ENCODE data around the gene PCYT1B. TPM values are rescaled to one million over a fixed set of nuclear protein-coding genes. Genes with fewer than 3 reads are reported as not detected.
"Not testable (repeated sequence)": the region's sequence is repeated elsewhere in the genome, so short reads cannot be mapped to it uniquely, and the experiment has no call there.

The PCYT1B gene
- total and polyA plus RNA-seq, 3 donors from 2014 or later = 15.5 to 24.0 (median 23.9) TPM

GRCh38 chrX:24659106-24659505 lies 12.0 kb upstream of the PCYT1B start:
- Histone ChIP-seq H3K27ac (no peak overlapping the region), H3K27me3 (no peaks in the 10 kb centered on the region), H3K4me1 (no peaks in the 10 kb centered on the region), H3K4me3 (no peak overlapping the region), H3K36me3 (ENCODE audit: low read depth, missing control alignments) (no peaks in the 10 kb centered on the region), H3K9me3 (no peaks in the 10 kb centered on the region)
- TF ChIP-seq, protein P1, sequence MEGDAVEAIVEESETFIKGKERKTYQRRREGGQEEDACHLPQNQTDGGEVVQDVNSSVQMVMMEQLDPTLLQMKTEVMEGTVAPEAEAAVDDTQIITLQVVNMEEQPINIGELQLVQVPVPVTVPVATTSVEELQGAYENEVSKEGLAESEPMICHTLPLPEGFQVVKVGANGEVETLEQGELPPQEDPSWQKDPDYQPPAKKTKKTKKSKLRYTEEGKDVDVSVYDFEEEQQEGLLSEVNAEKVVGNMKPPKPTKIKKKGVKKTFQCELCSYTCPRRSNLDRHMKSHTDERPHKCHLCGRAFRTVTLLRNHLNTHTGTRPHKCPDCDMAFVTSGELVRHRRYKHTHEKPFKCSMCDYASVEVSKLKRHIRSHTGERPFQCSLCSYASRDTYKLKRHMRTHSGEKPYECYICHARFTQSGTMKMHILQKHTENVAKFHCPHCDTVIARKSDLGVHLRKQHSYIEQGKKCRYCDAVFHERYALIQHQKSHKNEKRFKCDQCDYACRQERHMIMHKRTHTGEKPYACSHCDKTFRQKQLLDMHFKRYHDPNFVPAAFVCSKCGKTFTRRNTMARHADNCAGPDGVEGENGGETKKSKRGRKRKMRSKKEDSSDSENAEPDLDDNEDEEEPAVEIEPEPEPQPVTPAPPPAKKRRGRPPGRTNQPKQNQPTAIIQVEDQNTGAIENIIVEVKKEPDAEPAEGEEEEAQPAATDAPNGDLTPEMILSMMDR (IDR thresholded peaks at IDR 0.05) = no peak
- no peak for TF ChIP-seq POLR2A (IDR thresholded peaks at IDR 0.05)
- 43 to 56% methylated on average over 1 of the region's 1 CpG for WGBS, 2 donors
- DNase-seq = no peak
- intact Hi-C loops (cut with DNase I; ENCODE audit: low total_unique reads) = no loop called here

- no peak overlapping the region for H3K27ac ChIP-seq
- TF ChIP-seq POLR2A (IDR thresholded peaks at IDR 0.05) = no peak
- TF ChIP-seq, protein P1 (IDR thresholded peaks at IDR 0.05) = no peak
- no peaks in the 10 kb centered on the region for H3K36me3 ChIP-seq (ENCODE audit: low read depth, missing control alignments)
- no peaks in the 10 kb centered on the region for H3K4me1 ChIP-seq
- H3K4me3 ChIP-seq = no peak overlapping the region
- no peak for DNase-seq
- no peaks in the 10 kb centered on the region for H3K27me3 ChIP-seq
- no peaks in the 10 kb centered on the region for H3K9me3 ChIP-seq
- intact Hi-C loops (cut with DNase I; ENCODE audit: low total_unique reads) = no loop called here
These were observed 11.3 kb upstream of the PCYT1B start for GRCh38 chrX:24658421-24658820.

- Histone ChIP-seq H3K4me3 (no peak overlapping the region), H3K9me3 (no peaks in the 10 kb centered on the region), H3K4me1 (no peaks in the 10 kb centered on the region), H3K27me3 (no peaks in the 10 kb centered on the region), H3K27ac (no peak overlapping the region), H3K36me3 (ENCODE audit: low read depth, missing control alignments) (no peaks in the 10 kb centered on the region)
- intact Hi-C loops (cut with DNase I; ENCODE audit: low total_unique reads) = no loop called here
- TF ChIP-seq, protein P1 (IDR thresholded peaks at IDR 0.05) = no peak
- TF ChIP-seq POLR2A (IDR thresholded peaks at IDR 0.05) = no peak
- WGBS, 2 donors = 62 to 69% methylated on average over 5 to 6 of the region's 6 CpGs
- no peak for DNase-seq
These were observed 10.7 kb upstream of the PCYT1B start for GRCh38 chrX:24657671-24658386.

DNA sequence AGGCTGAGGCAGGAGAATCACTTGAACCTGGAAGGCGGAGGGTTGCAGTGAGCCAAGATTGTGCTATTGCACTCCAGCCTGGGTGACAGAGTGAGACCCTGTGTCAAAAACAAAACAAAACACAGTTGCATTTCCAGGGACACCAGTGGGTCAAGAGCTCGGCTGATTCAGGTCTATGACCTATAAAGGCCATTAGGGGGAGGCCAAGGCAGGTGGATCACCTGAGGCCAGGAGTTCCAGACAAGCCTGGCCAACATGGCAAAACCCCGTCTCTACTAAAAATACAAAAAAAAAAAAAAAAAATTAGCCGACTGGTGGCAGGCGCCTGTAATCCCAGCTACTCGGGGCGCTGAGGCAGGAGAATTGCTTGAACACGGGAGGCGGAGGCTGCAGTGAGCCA lies 8.5 kb upstream of the PCYT1B start:
- H3K27me3 ChIP-seq; DNase-seq; H3K36me3 ChIP-seq (ENCODE audit: low read depth, missing control alignments); H3K4me3 ChIP-seq; H3K27ac ChIP-seq; H3K9me3 ChIP-seq; intact Hi-C loops (cut with DNase I; ENCODE audit: low total_unique reads); H3K4me1 ChIP-seq: not testable (repeated sequence)
- 79% methylated on average over 3 to 9 of the region's 9 CpGs for WGBS, 2 donors

DNA sequence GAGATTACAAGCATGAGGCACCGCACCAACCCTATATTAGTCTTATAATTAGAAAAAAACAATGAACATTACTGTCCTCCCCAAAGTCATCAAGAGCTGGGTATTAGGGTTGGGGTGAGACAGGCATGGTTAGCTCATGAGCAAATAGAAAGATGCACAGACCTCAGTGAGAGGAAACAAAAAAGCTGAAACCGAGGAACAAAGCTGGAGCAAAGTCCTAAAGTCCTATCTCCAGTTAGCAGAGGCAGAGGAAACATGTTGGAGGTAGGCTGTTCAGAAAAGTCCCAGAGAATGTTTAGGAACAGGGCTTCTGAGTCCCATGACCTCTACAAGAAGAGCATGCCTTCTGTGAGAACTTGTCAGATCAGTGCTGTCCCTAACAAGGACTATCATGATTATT lies 4.6 kb upstream of the PCYT1B start:
- no peaks in the 10 kb centered on the region for H3K9me3 ChIP-seq
- DNase-seq = no peak
- H3K4me3 ChIP-seq = no peak overlapping the region
- H3K27me3 ChIP-seq = no peaks in the 10 kb centered on the region
- no peak overlapping the region for H3K27ac ChIP-seq
- 94 to 100% methylated on average over 2 of the region's 2 CpGs for WGBS, 2 donors
- H3K36me3 ChIP-seq (ENCODE audit: low read depth, missing control alignments) = no peaks in the 10 kb centered on the region
- TF ChIP-seq, protein P1 (IDR thresholded peaks at IDR 0.05) = no peak
- TF ChIP-seq POLR2A (IDR thresholded peaks at IDR 0.05) = no peak
- H3K4me1 ChIP-seq = no peaks in the 10 kb centered on the region
- intact Hi-C loops (cut with DNase I; ENCODE audit: low total_unique reads) = no loop called here

All from testis (tissue), 3 donors.